IMR-90 (cell line): ENCODE results near the gene ATF6B. TPM values are rescaled to one million over a fixed set of nuclear protein-coding genes. Genes with fewer than 3 reads are reported as not detected.

ENCODE experiments used
- MAFK ChIP-seq: IDR thresholded peaks from 2 replicates; pipeline ENCODE4 v1.6.1; 2012; ENCODE audit warnings: low read depth, low read length, improper control_type of control experiment
- MAZ ChIP-seq: IDR thresholded peaks from 2 replicates; pipeline ENCODE4 v1.6.1; 2012; ENCODE audit warnings: low read depth, mild to moderate bottlenecking, low read length, improper control_type of control experiment, moderate library complexity, borderline replicate concordance
- RFX5 ChIP-seq: IDR thresholded peaks from 2 replicates; pipeline ENCODE4 v1.8.0; 2012; ENCODE audit warnings: low read depth, mild to moderate bottlenecking, low read length, moderate library complexity
- polyA plus RNA-seq, 3 experiments: library from polyadenylated mRNA; depleted of rRNA; stranded (reverse); fragments of >200 nt; gene quantifications; 2 replicates each; pipeline ENCODE4 v1.2.3, GENCODE V29; 2012; ENCODE audit warnings: low replicate concordance in 1 of 3
- total RNA-seq: library from RNA; depleted of rRNA; stranded (reverse); fragments of >200 nt; gene quantifications from 2 replicates; pipeline ENCODE4 v1.2.3, GENCODE V29; 2012

ATF6B gene
- total and polyA plus RNA-seq, 2 of the 4 experiments (the other 2 are of a cell fraction), result 7.9 to 69.6 TPM

DNA sequence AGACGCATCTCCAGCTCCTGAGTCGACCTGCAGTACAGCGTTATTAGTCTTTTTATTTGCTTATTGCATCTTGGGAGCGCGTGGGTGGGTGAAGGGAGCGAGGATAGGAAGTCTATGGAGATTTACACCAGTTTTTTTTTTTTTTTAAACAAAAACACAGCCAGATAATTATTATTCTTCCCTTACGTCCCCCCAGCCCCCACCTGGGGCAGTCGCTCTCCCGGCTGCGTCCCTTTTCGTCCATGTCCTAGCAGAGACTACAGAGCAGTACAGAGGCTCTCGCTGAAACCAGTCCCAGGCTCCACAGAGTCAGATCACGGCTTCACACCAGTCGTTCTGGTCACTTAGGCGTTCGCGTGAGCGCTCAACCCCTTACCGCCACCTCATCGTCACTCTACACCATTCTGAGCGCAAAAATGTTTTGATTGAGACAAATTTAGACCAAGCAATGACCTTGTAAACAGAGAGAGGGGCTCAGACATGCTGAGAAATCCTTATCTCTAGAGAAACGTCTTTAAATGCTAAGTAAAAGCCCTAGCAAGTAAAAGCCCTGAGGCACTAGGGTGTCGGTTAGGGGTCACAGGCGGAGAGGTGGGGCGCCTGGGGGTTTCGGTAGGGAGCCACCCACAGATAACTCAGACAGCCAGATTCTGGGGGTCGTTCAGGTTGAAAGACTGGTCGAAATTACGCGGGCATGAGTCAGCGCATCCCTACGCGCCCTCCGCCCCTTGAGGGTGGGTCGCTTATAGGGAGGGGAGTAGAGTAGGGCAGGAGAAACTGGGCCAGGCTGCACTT lies 24.9 kb upstream of the ATF6B start (continued):
- peak; percentile 5; the same call in 1 of the 2 replicates for TF ChIP-seq MAZ
- no peak for TF ChIP-seq RFX5
- no peak for TF ChIP-seq MAFK
